Stimulated activated CD4-positive, alpha-beta T cell treated with anti-CD3 and anti-CD28 coated beads, Interleukin-15, amount 100 ng/mL, for 1 hour (primary cell): ENCODE measurements around the gene UBXN11.
"Not testable (repeated sequence)": the region's sequence is repeated elsewhere in the genome, so short reads cannot be mapped to it uniquely, and the experiment has no call there.

Experiments used
- DNase-seq, 2 donors: peaks; one replicate each; pipeline ENCODE4 v3.0.0-alpha.2; 2020; ENCODE audit warnings: low read depth in 1 of 2, low spot score in 1 of 2

The UBXN11 gene

GRCh38 chr1:26337206-26337535 lies 30.7 kb upstream of the UBXN11 start:
- DNase-seq: no peak

DNA sequence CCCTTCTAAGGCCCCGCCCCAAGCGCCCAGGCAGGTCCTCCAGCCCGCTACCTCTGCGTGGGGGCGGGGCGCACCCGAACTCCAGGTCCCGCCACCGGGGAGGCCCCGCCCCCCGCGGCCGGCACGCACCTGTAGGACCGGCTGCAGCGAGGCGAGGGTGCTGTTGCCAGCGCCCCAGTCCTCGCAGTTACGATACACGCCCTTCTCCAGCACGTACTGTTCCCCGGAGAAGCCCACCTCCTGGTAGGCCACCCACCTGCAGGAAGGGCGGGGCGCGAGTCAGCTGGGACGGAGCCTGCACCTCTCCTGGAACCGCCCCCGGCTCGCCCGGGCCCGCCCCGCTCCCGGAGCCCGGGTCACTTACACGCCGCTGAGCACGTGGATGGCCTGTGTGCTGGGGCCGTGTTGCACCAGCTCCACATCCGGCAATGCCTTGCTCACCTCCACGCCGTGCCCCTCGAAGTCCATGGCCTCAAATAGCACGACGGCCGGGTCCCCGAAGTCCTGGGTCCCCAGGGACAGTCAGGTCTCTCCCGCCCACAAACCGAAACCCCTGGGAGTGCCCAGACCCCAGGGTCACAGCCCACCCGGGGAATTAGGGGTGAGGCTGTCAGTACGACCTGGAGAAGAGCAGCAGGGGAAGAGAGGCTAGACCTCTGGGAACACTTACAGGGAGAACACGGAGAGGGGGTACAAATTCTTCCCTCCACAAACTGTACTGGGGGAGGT lies 30.2 kb upstream of the UBXN11 start:
- peak; percentile 74 to 81 for DNase-seq

- no peak for DNase-seq
These were observed 29.5 kb upstream of the UBXN11 start for GRCh38 chr1:26335774-26336476.

GRCh38 chr1:26333312-26333711 lies 26.9 kb upstream of the UBXN11 start:
- not testable (repeated sequence) for DNase-seq

- no peak for DNase-seq
These were observed 23.8 kb upstream of the UBXN11 start for GRCh38 chr1:26330276-26330675.

DNA sequence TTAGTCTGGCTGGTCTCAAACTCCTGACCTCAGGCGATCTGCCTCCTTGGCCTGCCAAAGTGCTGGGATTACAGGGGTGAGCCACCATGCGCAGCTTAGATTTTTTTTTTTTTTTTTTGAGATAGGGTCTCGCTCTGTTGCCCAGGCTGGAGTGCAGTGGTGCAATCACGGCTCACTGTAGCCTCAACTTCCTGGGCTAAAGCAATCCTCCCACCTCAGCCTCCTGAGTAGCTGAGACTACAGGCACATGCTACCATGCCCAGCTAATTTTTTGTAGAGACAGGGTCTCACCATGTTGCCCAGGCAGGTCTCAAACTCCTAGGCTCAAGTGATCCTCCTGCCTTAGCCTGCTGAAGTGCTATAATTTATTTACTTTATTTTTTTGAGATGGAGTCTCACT lies 22.9 kb upstream of the UBXN11 start:
- not testable (repeated sequence) for DNase-seq

DNA sequence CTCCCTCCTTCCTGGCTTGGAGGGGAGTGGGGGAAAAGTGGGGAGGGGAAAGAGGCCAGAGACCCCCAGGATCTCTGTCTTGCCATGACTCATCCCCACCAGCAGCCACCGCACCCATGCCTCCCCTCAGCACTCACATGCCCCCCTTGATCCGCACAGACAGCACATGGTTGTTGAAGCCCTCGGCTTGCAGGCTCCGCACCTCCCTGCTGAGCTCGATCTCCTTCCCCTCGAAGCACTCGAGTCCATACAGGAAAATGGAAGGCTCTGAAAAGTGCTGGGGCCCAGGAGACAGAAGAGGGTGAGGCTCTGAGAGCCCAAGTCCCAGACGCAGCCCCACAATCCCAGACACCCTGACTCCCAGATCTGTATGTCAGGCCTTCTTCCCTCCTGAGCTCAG lies 22.2 kb upstream of the UBXN11 start:
- DNase-seq: no peak

DNA sequence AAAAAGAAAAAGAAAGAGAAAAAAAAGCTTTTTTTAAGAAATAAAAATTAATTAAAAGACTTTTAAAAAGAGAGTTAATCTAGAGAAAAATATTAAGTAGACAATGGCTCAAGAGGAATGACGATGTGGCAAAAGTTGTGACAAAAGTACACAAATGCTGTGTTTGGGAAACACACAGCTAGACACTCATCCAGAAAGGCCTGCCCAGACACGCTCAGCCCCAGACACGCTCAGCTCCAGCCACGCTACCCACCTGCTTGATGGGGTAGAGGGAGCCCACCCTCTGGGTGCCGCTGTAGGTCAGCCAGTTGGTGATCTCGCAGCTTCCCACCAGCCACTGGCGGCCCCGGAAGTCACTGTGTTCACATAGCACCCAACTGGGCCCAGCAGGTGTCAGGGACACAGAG lies 21.5 kb upstream of the UBXN11 start:
- DNase-seq: no peak

- DNase-seq: no peak
These were observed 18.1 kb upstream of the UBXN11 start for GRCh38 chr1:26324550-26324949.

DNA sequence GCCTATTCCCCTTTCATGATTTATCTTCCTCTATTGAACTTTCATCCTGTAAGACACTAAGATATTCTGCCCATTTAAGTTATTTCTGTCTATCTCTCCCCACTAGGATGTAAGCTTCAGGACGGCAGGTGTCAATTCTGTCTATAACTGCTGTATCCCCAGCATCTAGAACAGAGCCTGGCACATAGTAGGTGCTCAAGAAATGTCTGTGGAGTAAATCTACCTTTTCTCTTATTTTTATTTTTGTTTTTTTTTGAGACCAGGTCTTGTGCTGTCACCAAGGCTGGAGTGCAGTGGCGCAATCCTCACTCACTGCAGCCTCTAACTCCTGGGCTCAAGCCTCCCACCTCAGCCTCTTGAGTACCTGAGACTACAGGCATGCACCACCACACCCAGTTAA lies 16.9 kb upstream of the UBXN11 start:
- DNase-seq: no peak

DNA sequence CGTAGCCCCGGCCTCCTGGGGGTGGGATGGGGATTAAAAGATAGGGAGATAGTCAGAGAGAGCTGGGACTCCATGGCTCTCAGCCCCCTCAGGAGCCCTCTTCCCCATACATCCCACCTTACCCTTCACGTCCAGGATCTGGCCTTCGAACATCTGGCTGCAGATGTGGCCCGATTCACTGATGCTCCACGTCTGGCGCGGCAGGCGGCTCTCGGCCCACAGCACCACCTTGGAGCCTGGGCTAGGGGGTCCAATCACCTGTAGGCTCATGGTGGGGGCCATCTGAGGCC lies 15.6 kb upstream of the UBXN11 start:
- no peak for DNase-seq

GRCh38 chr1:26321315-26322041 lies 15.0 kb upstream of the UBXN11 start:
- peak; percentile 89 to 95 for DNase-seq

- DNase-seq: no peak
These were observed 14.5 kb upstream of the UBXN11 start for GRCh38 chr1:26320896-26321295.

DNA sequence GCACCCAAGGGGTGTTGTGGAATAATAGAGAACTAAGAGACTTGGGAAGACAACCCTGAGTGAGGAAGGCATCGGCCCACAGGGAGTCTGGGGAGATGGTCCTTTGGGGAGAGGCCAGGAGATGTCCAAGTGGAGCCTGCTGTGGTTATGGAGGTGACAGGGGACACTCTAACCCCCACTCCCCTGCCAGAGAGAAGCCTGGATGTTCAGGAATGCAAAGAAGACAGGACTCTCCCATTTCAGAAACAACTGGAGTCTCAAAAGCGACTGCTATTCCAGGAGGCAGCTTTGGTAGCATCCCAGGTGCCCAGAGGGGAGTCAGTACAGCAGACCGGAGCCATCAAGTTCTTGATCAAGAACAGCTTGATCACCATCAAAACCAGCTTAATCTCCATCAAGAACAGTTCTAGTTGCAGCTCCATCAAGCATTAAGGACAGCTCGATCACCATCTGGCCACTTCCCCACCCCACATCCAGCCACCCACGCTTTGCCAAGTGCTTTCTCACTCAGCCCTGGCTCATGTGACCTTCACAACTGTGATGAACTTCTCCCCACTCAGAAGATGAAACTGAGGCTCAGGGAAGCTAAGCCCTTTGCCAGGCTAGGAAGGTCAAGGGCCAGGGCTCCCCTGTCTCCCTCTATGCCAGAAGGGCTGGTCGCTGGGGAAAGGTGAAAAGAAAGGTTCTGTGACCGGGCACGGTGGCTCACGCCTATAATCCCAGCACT lies 12.1 kb upstream of the UBXN11 start:
- DNase-seq: no peak

GRCh38 chr1:26317612-26318337 lies 11.3 kb upstream of the UBXN11 start, which contains the start of gene CD52:
CD52 (plus strand) TSS chr1:26317958; CDS start chr1:26318018, 60 bp downstream.
- DNase-seq: peak in 1 of 2 donors; percentile 55

GRCh38 chr1:26317146-26317545 lies 10.7 kb upstream of the UBXN11 start:
- DNase-seq: no peak

DNA sequence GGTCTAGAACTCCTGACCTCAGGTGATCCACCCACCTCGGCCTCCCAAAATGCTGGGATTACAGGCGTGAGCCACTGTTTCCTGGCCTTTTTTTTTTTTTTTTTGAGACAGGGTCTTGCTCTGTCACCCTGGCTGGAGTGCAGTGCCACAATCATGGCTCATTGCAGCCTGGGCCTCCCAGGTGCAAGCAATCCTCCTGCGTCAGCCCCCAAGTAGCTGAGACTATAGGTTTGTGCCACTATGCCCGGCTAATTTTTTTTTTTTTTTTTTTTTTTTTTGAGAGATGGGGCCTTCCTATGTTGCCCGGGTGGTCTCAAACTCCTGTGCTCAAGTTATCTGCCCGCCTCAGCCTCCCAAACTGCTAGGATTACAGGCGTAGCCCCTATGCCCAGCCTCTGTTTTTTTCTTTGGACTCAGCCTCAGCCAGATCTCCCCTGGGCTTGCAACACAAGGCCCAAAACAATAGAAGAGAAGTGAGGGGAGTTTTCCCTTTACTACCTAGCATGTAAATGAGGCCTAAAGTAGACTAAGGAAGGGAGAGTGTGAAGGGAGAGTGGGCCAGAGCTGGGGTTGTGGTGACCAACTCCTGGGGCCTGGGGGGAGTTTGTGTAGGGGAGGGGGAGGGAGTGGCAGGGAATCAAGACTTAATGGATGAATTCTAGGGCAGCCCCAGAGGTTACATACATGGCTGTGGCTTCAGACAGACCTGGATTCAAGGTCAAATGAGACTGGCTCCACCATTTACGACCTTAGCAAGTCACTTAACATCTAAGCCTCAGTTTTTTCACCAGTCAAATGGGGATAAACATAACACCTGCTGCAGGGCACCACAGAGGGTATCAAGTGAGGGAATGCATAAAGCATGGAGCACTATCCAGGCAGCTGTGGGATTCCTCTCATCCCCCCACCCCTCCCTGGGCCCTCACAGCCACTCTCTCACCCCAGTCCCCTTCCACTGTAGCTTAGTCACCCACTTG lies 9.7 kb upstream of the UBXN11 start:
- DNase-seq: no peak

DNA sequence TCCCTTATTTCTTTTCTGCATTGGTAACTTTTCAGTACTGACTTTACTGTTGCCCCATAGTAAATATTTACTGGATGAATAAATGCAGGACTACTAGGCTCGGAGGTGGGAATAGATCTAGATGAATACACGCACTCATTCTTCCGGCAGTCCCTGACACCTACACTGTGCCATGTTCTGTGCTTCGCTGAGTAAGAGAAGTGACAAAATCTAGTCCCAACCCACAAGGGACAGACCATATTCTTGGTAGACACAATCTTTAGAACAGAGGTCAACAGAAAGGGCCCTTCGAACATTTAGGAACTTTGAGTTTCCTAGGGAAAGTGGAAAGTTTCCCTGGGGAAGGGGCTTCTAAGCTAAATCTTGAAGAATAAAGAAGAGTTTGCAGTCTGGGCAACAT lies 8.1 kb upstream of the UBXN11 start:
- DNase-seq: no peak

DNA sequence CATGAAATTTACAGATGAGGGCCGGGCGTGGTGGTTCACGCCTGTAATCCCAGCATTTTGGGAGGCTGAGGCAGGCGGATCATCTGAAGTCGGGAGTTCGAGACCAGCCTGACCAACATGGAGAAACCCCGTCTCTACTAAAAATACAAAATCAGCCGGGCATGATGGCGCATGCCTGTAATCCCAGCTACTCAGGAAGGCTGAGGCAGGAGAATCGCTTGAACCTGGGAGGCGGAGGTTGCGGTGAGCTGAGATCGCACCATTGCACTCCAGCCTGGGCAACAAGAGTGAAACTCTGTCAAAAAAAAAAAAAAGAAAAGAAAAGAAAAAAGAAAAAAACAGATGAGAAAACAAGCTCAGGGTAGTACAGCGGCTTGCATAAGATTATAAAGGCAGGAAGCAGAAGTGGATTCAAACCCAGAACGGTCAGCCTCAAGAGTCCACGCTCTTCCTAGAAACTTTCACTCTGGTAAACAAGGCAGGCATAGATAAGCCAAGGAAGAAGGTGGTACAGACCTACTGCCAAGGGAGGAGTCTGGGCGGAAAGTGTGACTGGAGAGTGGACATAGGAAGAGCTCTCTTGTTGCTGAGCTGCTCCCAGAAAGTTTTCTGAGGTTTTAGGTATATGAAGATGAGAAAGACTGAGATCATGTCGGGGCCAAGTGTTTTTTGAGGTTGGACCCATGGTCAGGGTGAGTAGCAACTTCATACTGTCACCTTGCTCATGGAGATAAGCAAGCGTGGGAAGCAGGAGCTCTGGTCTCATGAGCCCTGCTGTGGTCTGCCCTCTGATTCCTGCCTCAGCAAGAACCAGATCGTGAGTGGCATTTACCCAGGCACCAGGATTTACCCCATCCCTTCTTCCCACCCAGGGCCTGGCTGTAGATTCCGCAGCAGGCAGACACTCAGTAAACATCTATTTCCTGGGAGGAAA lies 1.8 kb upstream of the UBXN11 start:
- not testable (repeated sequence) for DNase-seq
